Type B pancreatic cell (in vitro differentiated cells): ENCODE measurements around the gene DLG1. TPM values are rescaled to one million over a fixed set of nuclear protein-coding genes. Genes with fewer than 3 reads are reported as not detected.
"Not testable (repeated sequence)": the region's sequence is repeated elsewhere in the genome, so short reads cannot be mapped to it uniquely, and the experiment has no call there.

ENCODE experiments used
- DNase-seq: peaks from one replicate; pipeline ENCODE4 v3.0.0; 2021; ENCODE audit warnings: mixed read lengths; ENCODE audit not compliant: unreplicated experiment; ENCODE audit errors: extremely low spot score
- H3K27ac Mint-ChIP-seq: 2 replicates; pipeline ENCODE4 v1.8.0; 2021; ENCODE audit warnings: mild to moderate bottlenecking, mixed read lengths
- H3K27me3 Mint-ChIP-seq: 2 replicates; pipeline ENCODE4 v1.8.0; 2021; ENCODE audit warnings: mixed read lengths
- H3K36me3 Mint-ChIP-seq: 2 replicates; pipeline ENCODE4 v1.8.0; 2021; ENCODE audit warnings: mixed read lengths
- H3K4me1 Mint-ChIP-seq: one replicate; pipeline ENCODE4 v1.8.0; 2021; ENCODE audit warnings: mixed read lengths; ENCODE audit not compliant: unreplicated experiment
- H3K4me3 Mint-ChIP-seq: 2 replicates; pipeline ENCODE4 v1.8.0; 2021; ENCODE audit warnings: mild to moderate bottlenecking, mixed read lengths
- H3K9me3 Mint-ChIP-seq: 2 replicates; pipeline ENCODE4 v1.8.0; 2021; ENCODE audit warnings: mixed read lengths
- CTCF ChIP-seq: fragments of 200-600 bp; sonication (generic); conservative IDR thresholded peaks from 2 replicates; pipeline ENCODE4 v1.5.0; 2021; ENCODE audit warnings: antibody characterized with exemption, mild to moderate bottlenecking
- total RNA-seq: library from RNA; stranded (reverse); gene quantifications from 2 replicates; pipeline ENCODE4 v1.2.1, GENCODE V29; 2021; ENCODE audit warnings: low replicate concordance

DLG1 gene
- total RNA-seq, 1 donor from 2014 or later, result 95.9 TPM

GRCh38 chr3:197205265-197205664 is 93.1 kb downstream of the DLG1 start:
- Mint-ChIP-seq H3K36me3 (peaks cover 9% of the 10 kb centered on the region), H3K27ac (no peak overlapping the region), H3K9me3 (no peaks in the 10 kb centered on the region), H3K4me1 (peaks cover 22% of the 10 kb centered on the region), H3K27me3 (no peaks in the 10 kb centered on the region), H3K4me3 (no peak overlapping the region)
- no peak for DNase-seq
- TF ChIP-seq CTCF, result no peak

- H3K27me3 Mint-ChIP-seq, result no peaks in the 10 kb centered on the region
- no peak for TF ChIP-seq CTCF
- no peak for DNase-seq
- no peak overlapping the region for H3K27ac Mint-ChIP-seq
- H3K36me3 Mint-ChIP-seq, result peaks cover 9% of the 10 kb centered on the region
- no peaks in the 10 kb centered on the region for H3K9me3 Mint-ChIP-seq
- peaks cover 22% of the 10 kb centered on the region for H3K4me1 Mint-ChIP-seq
- no peak overlapping the region for H3K4me3 Mint-ChIP-seq
Measured at GRCh38 chr3:197204736-197205135, 93.7 kb downstream of the DLG1 start.

- no peak for DNase-seq
- H3K36me3 Mint-ChIP-seq, result peaks cover 9% of the 10 kb centered on the region
- no peak overlapping the region for H3K27ac Mint-ChIP-seq
- no peak overlapping the region for H3K4me3 Mint-ChIP-seq
- TF ChIP-seq CTCF, result no peak
- H3K27me3 Mint-ChIP-seq, result no peaks in the 10 kb centered on the region
- peaks cover 22% of the 10 kb centered on the region for H3K4me1 Mint-ChIP-seq
- H3K9me3 Mint-ChIP-seq, result no peaks in the 10 kb centered on the region
Measured at GRCh38 chr3:197203714-197204146, 94.7 kb downstream of the DLG1 start.

GRCh38 chr3:197202694-197203093 is 95.7 kb downstream of the DLG1 start:
- no peaks in the 10 kb centered on the region for H3K27me3 Mint-ChIP-seq
- no peak for DNase-seq
- peaks cover 5% of the 10 kb centered on the region for H3K36me3 Mint-ChIP-seq
- no peak overlapping the region for H3K4me3 Mint-ChIP-seq
- no peak for TF ChIP-seq CTCF
- no peak overlapping the region for H3K27ac Mint-ChIP-seq
- no peaks in the 10 kb centered on the region for H3K9me3 Mint-ChIP-seq
- peaks cover 22% of the 10 kb centered on the region for H3K4me1 Mint-ChIP-seq

- peaks cover 22% of the 10 kb centered on the region for H3K4me1 Mint-ChIP-seq
- no peak overlapping the region for H3K4me3 Mint-ChIP-seq
- no peaks in the 10 kb centered on the region for H3K27me3 Mint-ChIP-seq
- peaks cover 5% of the 10 kb centered on the region for H3K36me3 Mint-ChIP-seq
- no peak for TF ChIP-seq CTCF
- H3K9me3 Mint-ChIP-seq, result no peaks in the 10 kb centered on the region
- H3K27ac Mint-ChIP-seq, result peak overlapping the region; percentile 54
- DNase-seq, result no peak
Measured at GRCh38 chr3:197201791-197202452, 96.5 kb downstream of the DLG1 start.

- not testable (repeated sequence) for H3K9me3 Mint-ChIP-seq, H3K27me3 Mint-ChIP-seq, H3K27ac Mint-ChIP-seq, DNase-seq, H3K36me3 Mint-ChIP-seq, H3K4me3 Mint-ChIP-seq
- H3K4me1 Mint-ChIP-seq, result peaks cover 29% of the 10 kb centered on the region
Measured at GRCh38 chr3:197200856-197201255, 97.6 kb downstream of the DLG1 start.
